Neural progenitor cell (in vitro differentiated cells): ENCODE data around the gene GPR15LG. TPM values are rescaled to one million over a fixed set of nuclear protein-coding genes. Genes with fewer than 3 reads are reported as not detected.

Experiments
- DNase-seq: peaks from one replicate; pipeline ENCODE4 v3.0.0-alpha.2; 2016; ENCODE audit warnings: low spot score
- H2AFZ ChIP-seq: fragments of 200-600 bp; sonication (generic); replicated peaks from 2 replicates; pipeline ENCODE4 v1.6.1; 2016; ENCODE audit warnings: antibody characterized with exemption
- H3F3A ChIP-seq: fragments of 200-600 bp; sonication (generic); 2 replicates; pipeline ENCODE4 v1.6.1; 2016; ENCODE audit warnings: antibody characterized with exemption, low read depth
- H3K27ac ChIP-seq: fragments of 200-600 bp; sonication (generic); 2 replicates; pipeline ENCODE4 v1.5.1; 2016; ENCODE audit warnings: mild to moderate bottlenecking
- H3K27me3 ChIP-seq: fragments of 200-600 bp; sonication (generic); 2 replicates; pipeline ENCODE4 v1.6.1; 2016; ENCODE audit warnings: mild to moderate bottlenecking, moderate library complexity
- H3K36me3 ChIP-seq: fragments of 200-600 bp; sonication (generic); 2 replicates; pipeline ENCODE4 v1.5.1; 2016
- H3K4me1 ChIP-seq: fragments of 200-600 bp; sonication (generic); 2 replicates; pipeline ENCODE4 v1.6.1; 2016; ENCODE audit warnings: mixed run types
- H3K4me2 ChIP-seq: fragments of 200-600 bp; sonication (generic); 2 replicates; pipeline ENCODE4 v1.6.1; 2016
- H3K4me3 ChIP-seq: fragments of 200-600 bp; sonication (generic); 2 replicates; pipeline ENCODE4 v1.5.1; 2016
- H3K79me2 ChIP-seq: fragments of 200-600 bp; sonication (generic); 2 replicates; pipeline ENCODE4 v1.6.1; 2016; ENCODE audit warnings: low read depth
- H3K9ac ChIP-seq: fragments of 200-600 bp; sonication (generic); 2 replicates; pipeline ENCODE4 v1.6.1; 2016
- H3K9me3 ChIP-seq: fragments of 200-600 bp; sonication (generic); 2 replicates; pipeline ENCODE4 v1.5.1; 2016; ENCODE audit warnings: low read depth
- H4K20me1 ChIP-seq: fragments of 200-600 bp; sonication (generic); 2 replicates; pipeline ENCODE4 v1.6.1; 2016; ENCODE audit warnings: low read depth
- H3K27ac Mint-ChIP-seq: 3 replicates; pipeline ENCODE4 v1.8.0; 2021; ENCODE audit warnings: mixed read lengths
- H3K27me3 Mint-ChIP-seq: 2 replicates; pipeline ENCODE4 v1.8.0; 2022; ENCODE audit warnings: low read depth, mild to moderate bottlenecking, inconsistent platforms, moderate library complexity, mixed read lengths; ENCODE audit not compliant: insufficient read depth
- H3K36me3 Mint-ChIP-seq: 3 replicates; pipeline ENCODE4 v1.8.0; 2021; ENCODE audit warnings: mixed read lengths
- H3K4me1 Mint-ChIP-seq: 3 replicates; pipeline ENCODE4 v1.8.0; 2021; ENCODE audit warnings: mixed read lengths
- H3K4me3 Mint-ChIP-seq: 3 replicates; pipeline ENCODE4 v1.8.0; 2021; ENCODE audit warnings: mild to moderate bottlenecking, moderate library complexity, mixed read lengths
- H3K9me3 Mint-ChIP-seq: 3 replicates; pipeline ENCODE4 v1.8.0; 2020; ENCODE audit warnings: mixed read lengths
- EZH2 ChIP-seq: fragments of 200-600 bp; sonication (generic); IDR thresholded peaks from 2 replicates; pipeline ENCODE4 v1.6.1; 2017; ENCODE audit warnings: antibody characterized with exemption, mild to moderate bottlenecking, moderate library complexity
- EZH2phosphoT487 ChIP-seq: fragments of 200-600 bp; sonication (generic); IDR thresholded peaks from 2 replicates; pipeline ENCODE4 v1.6.1; 2017; ENCODE audit warnings: antibody characterized with exemption
- total RNA-seq: library from RNA; depleted of rRNA; stranded (reverse); fragments of >200 nt; gene quantifications from 2 replicates; pipeline ENCODE4 v1.2.3, GENCODE V29; 2015; ENCODE audit warnings: low replicate concordance
- TF ChIP-seq, protein P1 (sequence below): fragments of 200-600 bp; sonication (generic); IDR thresholded peaks from 2 replicates; pipeline ENCODE4 v1.5.1; 2017; ENCODE audit warnings: antibody characterized with exemption, mild to moderate bottlenecking

GPR15LG gene
- total RNA-seq, 1 donor from 2014 or later, result not detected

DNA sequence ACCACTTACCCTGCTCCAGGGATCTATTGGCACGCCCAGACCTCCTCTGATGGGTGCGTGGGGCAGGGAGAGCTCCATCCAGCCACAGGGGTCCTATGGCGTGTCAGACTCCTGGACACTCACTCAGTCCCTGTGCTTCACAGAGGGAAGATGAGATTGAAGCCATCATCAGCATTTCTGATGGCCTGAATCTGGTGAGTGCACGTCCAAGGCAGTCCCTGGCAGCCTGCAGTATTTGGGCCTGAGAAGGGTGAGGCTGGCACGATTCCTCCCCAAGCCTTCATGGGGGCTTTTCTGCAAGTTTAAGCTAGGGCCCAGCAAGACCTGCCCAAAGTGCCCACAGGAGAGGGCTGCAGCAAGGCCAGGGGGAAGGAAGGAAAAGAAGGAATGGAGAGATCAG is 24.0 kb downstream of the GPR15LG start:
- Histone ChIP-seq H4K20me1 (no peaks in the 10 kb centered on the region), H3K9me3 (no peaks in the 10 kb centered on the region), H3K27ac (no peak overlapping the region), H3K9ac (no peak overlapping the region), H3F3A (no peaks in the 10 kb centered on the region), H3K36me3 (no peaks in the 10 kb centered on the region), H3K4me3 (no peak overlapping the region), H3K79me2 (no peaks in the 10 kb centered on the region), H3K4me2 (no peak overlapping the region), H3K27me3 (peaks cover 45% of the 10 kb centered on the region), H2AFZ (no peak overlapping the region), H3K4me1 (no peaks in the 10 kb centered on the region)
- H3K9me3 Mint-ChIP-seq, result peaks cover 2% of the 10 kb centered on the region
- no peak overlapping the region for H3K27ac Mint-ChIP-seq
- no peak for TF ChIP-seq EZH2phosphoT487
- TF ChIP-seq, protein P1, sequence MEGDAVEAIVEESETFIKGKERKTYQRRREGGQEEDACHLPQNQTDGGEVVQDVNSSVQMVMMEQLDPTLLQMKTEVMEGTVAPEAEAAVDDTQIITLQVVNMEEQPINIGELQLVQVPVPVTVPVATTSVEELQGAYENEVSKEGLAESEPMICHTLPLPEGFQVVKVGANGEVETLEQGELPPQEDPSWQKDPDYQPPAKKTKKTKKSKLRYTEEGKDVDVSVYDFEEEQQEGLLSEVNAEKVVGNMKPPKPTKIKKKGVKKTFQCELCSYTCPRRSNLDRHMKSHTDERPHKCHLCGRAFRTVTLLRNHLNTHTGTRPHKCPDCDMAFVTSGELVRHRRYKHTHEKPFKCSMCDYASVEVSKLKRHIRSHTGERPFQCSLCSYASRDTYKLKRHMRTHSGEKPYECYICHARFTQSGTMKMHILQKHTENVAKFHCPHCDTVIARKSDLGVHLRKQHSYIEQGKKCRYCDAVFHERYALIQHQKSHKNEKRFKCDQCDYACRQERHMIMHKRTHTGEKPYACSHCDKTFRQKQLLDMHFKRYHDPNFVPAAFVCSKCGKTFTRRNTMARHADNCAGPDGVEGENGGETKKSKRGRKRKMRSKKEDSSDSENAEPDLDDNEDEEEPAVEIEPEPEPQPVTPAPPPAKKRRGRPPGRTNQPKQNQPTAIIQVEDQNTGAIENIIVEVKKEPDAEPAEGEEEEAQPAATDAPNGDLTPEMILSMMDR, result no peak
- TF ChIP-seq EZH2, result no peak
- no peaks in the 10 kb centered on the region for H3K36me3 Mint-ChIP-seq
- peaks cover 10% of the 10 kb centered on the region for H3K4me1 Mint-ChIP-seq
- no peak for DNase-seq
- H3K27me3 Mint-ChIP-seq, result peaks cover 34% of the 10 kb centered on the region
- no peak overlapping the region for H3K4me3 Mint-ChIP-seq

DNA sequence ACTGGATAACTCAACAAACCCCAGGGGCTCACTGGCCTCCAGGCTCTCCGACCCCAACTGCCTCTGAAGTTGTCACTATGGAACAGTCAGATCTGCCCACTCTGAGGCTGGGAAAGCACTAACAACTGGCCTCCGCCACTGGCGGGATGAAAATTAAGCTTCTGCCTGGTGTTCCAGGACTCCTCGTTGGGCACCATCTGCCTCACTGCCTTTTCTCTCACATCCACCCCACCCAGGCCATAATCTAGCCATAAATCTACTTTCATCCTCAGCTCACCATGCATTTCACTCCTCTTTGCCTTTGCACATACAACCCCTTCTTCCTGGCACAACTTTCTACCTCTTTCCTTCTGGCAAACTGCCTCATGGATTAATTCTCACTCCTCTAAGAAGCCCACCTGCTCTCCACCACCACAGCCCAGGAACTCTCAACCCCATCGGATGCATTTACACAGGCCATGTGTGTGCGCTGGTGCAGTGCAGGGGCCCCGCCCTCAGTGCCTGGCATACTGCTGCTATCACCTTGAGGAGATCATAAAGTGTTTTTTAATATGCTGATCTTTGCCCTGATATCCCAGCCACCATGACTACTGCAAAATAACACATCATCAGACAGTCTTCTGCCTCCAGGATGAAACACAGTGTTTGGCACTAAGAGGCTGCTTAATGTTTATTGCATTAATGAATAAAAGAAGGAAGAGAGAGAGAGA is 24.8 kb downstream of the GPR15LG start:
- no peaks in the 10 kb centered on the region for H3K36me3 Mint-ChIP-seq
- peaks cover 10% of the 10 kb centered on the region for H3K4me1 Mint-ChIP-seq
- H3K4me1 ChIP-seq, result no peaks in the 10 kb centered on the region
- no peak overlapping the region for H3K27ac ChIP-seq
- H3K4me3 Mint-ChIP-seq, result no peak overlapping the region
- peaks cover 38% of the 10 kb centered on the region for H3K27me3 ChIP-seq
- H3K4me2 ChIP-seq, result no peak overlapping the region
- no peaks in the 10 kb centered on the region for H3K36me3 ChIP-seq
- no peaks in the 10 kb centered on the region for H3K79me2 ChIP-seq
- H2AFZ ChIP-seq, result no peak overlapping the region
- H3K4me3 ChIP-seq, result no peak overlapping the region
- DNase-seq, result no peak
- TF ChIP-seq EZH2, result no peak
- no peak for TF ChIP-seq EZH2phosphoT487
- TF ChIP-seq, protein P1, result no peak
- H3K9ac ChIP-seq, result no peak overlapping the region
- H4K20me1 ChIP-seq, result no peaks in the 10 kb centered on the region
- H3K27me3 Mint-ChIP-seq, result peaks cover 29% of the 10 kb centered on the region
- no peaks in the 10 kb centered on the region for H3F3A ChIP-seq
- H3K27ac Mint-ChIP-seq, result no peak overlapping the region
- no peaks in the 10 kb centered on the region for H3K9me3 Mint-ChIP-seq
- H3K9me3 ChIP-seq, result no peaks in the 10 kb centered on the region

DNA sequence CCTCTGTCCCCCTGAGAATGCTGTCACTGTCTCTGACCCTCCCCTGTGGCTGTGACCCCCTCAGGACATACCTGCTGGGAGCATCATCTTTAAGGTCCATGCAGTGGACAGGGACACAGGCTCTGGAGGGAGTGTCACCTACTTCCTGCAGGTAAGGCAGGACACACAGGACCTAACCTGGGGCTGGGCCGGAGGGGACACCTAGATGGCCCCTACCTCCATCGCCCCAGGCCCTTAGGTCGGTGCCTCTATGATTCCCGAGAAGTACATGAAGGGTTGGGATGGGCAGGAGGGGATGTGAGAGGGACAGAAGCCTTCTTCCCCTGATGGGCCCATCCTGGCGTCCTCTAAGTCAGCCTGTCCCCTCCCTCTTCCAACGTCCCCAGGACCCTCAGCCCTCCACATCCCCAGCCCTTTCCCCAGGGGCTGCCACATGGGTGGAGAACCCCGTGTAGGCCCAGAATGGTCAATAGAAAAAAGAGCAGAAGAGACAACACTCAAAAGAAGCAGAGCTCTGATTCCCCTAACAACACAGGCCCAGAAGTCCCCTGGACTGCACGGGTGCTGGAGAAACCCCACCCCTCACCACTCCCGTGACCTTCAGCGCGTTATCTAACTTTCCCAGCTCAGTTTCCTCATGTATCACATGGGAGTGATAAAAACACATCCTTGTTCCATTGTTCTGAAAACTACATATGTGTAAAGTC is 27.1 kb downstream of the GPR15LG start:
- no peak for DNase-seq
- H3K27me3 ChIP-seq, result peaks cover 15% of the 10 kb centered on the region
- Mint-ChIP-seq H3K36me3 (no peaks in the 10 kb centered on the region), H3K9me3 (no peaks in the 10 kb centered on the region), H3K4me1 (peaks cover 8% of the 10 kb centered on the region), H3K27ac (no peak overlapping the region), H3K4me3 (no peak overlapping the region), H3K27me3 (peaks cover 24% of the 10 kb centered on the region)
- H2AFZ ChIP-seq, result no peak overlapping the region
- H3K4me1 ChIP-seq, result no peaks in the 10 kb centered on the region
- H4K20me1 ChIP-seq, result no peaks in the 10 kb centered on the region
- H3K79me2 ChIP-seq, result no peaks in the 10 kb centered on the region
- H3F3A ChIP-seq, result no peaks in the 10 kb centered on the region
- H3K27ac ChIP-seq, result no peak overlapping the region
- no peak overlapping the region for H3K4me3 ChIP-seq
- no peak for TF ChIP-seq EZH2
- TF ChIP-seq, protein P1, result no peak
- TF ChIP-seq EZH2phosphoT487, result no peak
- H3K36me3 ChIP-seq, result no peaks in the 10 kb centered on the region
- H3K9me3 ChIP-seq, result no peaks in the 10 kb centered on the region
- no peak overlapping the region for H3K9ac ChIP-seq
- no peak overlapping the region for H3K4me2 ChIP-seq
